Measurements from ENCODE around the gene RPTOR.
A peak's percentile ranks its signal among the peaks of the same experiment; 100 is the strongest.
"Not testable (repeated sequence)": the region's sequence is repeated elsewhere in the genome, so short reads cannot be mapped to it uniquely, and the experiment has no call there.

Gene RPTOR

DNA sequence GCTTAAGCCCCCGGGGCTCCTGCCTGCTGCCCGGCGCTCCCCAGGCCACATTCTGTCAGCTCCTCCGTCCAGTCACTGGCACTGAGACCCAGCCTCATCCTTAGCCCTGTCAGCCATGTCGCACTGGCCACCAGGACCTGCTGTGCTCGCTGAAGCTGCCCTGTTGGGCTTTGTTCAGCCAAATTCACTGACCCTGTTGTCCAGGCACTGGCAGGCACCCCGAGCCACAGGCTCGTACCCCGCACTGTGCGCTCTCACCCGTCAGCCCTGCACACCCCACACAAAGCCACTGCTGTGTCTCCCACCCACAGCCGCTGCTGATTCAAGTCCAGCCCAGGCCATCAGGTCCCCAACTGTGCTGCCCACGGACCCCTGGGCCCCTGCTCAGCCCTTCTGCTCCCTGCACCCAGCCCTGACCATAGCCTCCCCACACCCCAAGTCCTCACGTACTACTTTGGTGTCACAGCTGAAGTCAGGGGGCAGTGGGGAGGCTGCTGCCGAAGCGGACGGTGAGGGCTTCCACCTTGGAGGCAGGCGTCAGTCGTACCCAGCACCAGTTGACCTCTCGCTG, 315.5 kb downstream of the RPTOR start:
- no peak for DNase-seq (ENCODE audit: low read depth, low spot score)

DNA sequence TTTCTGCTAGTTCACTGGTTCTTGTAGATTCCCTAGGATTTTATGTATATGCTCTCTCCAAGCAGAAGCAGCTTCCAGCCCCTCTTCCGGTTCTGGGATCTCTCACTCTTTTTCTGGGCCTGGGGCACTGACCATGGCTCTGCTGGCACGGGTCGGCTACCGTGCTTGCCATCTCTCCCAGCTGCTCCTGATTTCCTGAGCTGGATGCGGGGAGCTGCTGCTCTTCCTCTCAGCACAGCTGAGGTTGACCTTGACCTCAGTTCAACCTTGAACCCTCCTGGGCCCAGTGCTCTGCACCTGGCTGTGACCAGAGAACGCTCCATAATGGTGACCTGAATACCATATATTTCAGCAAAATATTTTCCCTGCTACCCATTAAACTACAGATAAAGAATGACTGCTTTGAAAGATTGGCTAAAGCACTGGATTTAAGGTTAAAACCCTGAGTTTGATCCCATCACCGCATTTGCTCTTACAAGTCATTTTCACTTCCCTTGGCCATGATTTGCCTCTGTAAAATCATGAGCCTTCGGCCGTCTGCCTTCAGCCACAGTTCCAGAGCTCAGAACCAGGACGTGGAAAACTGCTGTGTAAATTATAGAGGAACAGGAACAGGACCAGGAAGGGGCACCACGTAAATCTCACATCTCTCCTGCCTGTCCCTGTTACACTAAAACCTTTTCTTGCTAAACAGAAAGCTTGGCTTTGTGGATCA, 316.2 kb downstream of the RPTOR start:
- no peak for DNase-seq (ENCODE audit: low read depth, low spot score)

DNA sequence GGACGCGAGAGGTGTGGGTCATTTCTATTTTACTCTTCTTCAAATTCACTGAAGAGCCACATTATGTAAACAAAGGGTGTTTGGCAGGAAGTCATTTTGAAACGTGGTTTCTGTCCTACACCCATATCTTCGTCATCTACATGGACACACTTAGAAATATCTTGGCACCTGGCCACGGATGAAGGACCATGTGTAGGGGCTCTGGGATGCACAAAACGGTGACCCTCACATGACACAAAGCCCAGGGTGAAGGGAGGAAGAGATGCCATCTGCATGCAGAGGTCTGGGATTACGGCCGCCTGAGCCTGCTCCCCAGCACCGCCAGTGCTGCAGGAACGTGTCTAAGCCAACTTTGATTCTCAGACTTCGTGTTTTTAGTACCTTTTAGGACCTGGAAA, 316.8 kb downstream of the RPTOR start:
- DNase-seq (ENCODE audit: low read depth, low spot score), result no peak

DNA sequence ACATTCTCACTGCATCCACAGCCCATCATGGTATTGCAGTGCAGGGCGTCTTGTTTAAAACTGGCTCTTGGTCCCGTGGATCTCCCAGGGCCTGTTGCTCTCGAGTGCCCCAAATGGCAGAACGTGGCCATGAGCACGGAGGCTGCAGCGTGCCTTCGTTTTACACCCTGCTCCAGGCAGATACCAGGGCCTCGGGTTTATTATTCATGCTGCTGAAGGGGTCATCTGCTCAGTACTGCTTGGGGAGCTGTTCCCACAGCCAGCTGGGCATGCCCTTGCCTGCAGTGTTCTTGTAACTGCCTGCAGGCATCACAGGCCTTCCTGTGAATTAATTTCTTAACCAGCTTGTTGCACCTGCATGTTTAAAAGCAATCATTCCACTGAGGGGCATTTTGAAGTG, 317.3 kb downstream of the RPTOR start:
- DNase-seq (ENCODE audit: low read depth, low spot score), result peak; percentile 75

DNA sequence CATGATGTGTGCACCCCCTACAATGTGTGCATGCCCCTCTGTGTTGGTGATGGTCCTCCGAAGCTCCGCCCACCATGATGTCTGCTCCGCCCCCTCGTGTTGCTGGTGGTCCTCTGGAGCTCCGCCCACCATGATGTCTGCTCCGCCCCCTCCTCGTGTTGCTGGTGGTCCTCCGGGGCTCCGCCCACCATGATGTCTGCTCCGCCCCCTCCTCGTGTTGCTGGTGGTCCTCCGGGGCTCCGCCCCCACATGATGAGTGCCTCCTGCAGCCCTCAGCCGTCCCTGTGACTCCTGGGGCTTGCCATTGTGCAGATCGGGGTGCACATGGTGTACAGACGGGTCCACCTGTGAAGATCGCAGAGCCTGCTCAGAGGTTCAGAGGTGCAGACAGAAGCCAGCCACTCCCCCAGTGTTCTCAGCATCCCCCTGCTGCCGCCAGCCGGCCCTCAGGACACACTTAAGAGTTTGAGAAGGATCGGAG, 317.9 kb downstream of the RPTOR start:
- peak; percentile 37 for DNase-seq (ENCODE audit: low read depth, low spot score)

DNA sequence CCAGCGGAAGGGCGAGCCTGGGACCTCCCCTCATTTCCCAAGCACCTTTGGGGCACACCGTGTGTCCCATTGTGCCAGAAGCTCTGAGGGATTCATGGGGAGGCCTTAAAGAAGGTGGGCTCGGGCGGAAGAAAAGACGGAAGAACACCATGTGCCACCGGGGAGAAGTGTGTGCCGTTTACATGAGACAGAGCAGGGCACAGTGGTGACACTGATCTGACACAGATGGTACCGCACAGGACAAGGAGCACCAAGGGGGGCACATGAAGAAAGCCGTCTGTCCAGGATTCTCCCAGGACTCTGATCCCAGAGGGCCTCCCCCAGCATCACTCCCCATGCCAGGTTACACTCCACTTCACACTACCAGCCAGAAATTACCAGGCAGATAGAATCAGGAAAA, 318.3 kb downstream of the RPTOR start:
- DNase-seq (ENCODE audit: low read depth, low spot score), result no peak

DNA sequence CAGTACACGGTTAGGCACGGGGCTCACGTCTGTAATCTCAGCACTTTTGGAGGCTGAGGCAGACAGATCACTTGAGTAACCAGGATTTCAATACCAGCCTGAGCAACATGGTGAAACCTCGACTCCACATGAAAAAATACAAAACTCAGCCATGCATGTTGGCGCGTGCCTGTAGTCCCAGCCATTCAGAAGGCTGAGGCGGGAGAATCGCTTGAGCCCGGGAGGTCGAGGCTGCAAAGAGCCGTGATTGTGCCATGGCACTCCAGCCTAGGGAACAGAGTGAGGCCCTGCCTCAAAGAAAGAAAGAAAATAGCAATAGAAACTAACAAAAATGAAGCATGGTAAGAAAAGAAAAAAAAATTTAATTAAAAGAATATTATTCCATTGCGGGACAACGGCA, 319.0 kb downstream of the RPTOR start:
- DNase-seq (ENCODE audit: low read depth, low spot score), result no peak

DNA sequence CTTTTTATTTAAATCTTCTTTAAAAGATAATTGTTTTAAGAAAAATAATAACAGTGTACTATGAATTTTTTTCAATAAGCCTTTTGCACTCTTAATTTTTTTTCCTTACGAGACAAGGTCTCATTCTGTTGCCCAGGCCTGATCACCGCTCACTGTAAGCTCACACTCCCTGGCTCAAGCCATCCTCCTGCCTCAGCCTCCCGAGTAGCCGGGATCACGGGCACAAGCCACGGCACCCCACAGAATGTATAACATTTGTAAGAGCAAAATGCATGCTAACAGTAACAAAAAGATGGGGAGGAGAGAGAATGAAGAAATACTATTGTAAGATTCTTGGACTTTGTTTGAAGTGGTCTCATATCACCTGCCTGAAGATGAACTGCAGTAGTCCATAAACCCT, 320.1 kb downstream of the RPTOR start:
- no peak for DNase-seq (ENCODE audit: low read depth, low spot score)

DNA sequence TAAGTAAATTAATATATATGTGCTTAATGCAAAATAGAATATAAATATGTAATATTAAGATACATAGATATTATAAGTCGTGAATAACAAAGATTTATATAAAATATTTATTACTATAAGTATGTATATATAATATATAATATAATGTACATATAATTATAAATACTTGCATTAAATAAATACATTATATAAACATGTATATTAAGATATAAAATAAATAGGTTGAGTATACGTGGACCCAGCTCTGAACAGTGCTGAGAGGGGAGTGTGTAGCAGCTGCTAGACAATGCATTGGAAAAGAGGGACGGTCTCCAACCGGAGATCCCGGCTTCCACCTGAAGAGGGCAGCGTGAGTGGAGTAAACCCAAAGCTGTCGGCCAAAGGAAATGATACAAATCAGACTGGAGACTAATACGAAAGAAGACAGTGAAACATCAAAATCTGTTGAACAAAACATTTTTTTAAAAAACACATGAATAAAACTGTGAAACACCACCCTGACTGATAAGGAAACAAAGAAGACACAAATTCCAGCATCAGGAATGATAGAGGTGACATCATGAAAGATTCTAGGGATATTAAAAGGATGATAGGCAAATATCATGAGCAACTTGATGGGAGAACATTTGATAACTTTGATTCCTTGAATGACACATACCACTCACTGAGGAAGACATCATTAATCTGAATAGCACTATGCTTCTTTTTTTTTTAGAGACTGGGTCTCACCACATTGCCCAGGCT, 321.6 kb downstream of the RPTOR start:
- DNase-seq (ENCODE audit: low read depth, low spot score), result peak; percentile 66

DNA sequence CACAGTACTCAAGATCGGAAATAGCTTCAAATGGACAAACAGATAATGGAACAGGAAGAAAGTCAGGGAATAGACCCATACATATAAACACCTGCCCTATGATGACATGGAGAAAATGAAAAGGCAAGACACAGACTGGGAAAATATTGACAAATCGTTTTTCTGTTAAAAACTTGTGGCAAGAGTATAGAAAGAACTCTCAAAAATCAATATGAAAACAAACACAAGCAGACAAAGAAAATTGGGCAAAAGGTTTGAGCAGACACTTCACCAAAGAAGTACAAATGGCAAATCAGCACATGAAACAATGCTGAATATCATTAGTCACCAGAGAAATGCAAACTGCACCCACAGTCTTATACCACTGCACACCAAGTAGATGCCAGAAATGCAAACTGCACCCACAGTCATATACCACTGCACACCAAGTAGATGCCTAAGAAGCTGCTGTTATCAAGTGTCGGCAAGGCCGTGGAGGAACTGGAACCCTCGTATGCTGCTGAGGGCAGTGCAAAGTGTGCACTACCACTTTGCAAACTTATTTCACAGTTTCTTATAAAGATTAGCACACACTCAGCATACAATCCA, 323.5 kb downstream of the RPTOR start:
- DNase-seq (ENCODE audit: low read depth, low spot score), result no peak

DNA sequence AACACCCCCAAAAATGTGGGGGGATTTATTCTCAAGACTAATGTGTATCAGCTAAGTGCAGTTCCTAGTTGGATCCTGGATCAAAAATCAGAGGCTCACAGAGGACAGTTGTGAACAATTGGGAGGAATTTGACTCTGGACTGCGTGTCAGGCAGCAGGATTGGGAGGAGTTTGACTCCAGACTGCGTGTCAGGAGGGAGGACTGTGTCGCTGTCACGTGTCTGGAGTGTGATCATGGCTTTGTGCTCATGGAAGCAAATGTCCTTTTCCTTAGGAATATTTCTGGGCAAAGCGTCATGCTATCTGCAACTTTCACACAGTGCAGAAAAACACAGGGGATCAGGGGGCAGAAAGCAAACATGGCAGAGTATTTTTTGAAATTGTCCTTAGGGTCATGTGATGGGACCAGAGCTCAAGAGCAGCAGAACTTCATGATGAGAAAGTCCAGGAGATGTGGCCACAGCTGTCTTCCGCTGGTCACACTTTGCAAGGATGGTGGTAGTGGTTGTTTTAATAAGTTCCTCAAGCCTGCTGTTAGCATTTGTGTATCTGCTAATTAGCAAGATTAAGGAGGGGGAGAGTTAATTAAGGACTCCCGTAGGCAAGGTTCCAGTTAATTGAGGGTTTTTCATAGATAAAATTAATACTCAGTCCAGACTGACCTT, 325.0 kb downstream of the RPTOR start:
- no peak for DNase-seq (ENCODE audit: low read depth, low spot score)

DNA sequence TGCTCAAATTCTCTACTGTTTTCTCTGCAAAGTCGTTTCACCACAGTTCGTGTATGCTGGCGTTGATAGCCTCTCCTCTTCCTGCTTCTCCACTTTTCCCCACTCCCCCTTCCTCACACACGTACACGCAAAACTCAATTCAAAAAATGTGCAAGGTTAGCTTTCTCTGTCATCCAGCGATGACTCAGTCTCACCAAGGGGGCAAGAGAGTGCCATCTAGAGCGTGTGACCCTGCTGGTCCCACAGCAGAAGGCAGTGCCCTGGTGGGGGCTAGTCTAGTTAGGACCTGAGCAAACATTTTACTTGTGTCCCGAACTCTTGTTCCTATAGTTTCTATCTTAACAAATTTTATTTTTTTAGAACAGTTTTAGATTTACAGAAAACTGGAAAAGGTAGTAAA, 325.8 kb downstream of the RPTOR start:
- no peak for DNase-seq (ENCODE audit: low read depth, low spot score)

DNA sequence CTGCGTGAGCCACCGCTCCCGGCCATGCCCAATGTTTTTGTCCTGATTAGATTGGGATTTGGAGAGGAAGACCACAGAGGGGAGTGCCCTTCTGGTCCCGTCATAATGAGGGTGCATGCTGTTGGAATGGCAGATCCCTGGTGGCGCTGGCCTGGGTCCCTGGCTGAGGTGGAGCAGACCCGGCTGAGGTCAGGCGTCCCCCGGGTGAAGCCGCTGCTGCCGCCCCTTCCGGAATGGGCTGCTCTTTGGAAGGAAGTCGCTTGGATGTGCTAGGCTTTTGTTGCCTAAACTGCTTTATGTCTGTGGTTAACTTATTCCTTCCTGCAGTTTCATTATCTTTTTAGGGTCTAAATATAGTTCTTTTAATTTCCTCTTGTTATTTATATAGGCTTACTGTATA, 326.7 kb downstream of the RPTOR start:
- DNase-seq (ENCODE audit: low read depth, low spot score), result no peak

DNA sequence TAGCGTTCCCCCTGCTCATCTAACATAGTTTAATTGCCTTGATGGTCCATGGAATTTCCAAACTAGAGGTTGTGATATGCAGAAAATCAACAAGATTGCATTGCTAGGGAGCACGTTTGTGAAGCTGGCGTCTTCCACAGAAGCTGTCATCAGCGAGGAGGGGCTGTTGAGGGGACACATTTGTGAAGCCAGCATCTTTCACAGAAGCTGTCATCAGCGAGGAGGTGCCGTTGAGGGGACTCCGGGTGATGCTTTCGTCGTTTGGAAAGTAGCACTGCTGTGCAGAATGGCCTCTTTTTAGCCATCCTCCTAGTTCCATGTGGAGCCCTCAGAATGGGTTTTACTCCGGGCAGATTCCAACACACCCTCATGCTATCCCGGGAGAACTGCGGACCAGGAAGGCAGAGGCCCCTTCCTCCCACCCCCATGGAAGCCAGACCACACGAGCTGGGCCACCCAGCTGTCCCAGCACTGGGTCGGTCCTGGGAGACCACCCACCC, 327.4 kb downstream of the RPTOR start:
- DNase-seq (ENCODE audit: low read depth, low spot score), result no peak

DNA sequence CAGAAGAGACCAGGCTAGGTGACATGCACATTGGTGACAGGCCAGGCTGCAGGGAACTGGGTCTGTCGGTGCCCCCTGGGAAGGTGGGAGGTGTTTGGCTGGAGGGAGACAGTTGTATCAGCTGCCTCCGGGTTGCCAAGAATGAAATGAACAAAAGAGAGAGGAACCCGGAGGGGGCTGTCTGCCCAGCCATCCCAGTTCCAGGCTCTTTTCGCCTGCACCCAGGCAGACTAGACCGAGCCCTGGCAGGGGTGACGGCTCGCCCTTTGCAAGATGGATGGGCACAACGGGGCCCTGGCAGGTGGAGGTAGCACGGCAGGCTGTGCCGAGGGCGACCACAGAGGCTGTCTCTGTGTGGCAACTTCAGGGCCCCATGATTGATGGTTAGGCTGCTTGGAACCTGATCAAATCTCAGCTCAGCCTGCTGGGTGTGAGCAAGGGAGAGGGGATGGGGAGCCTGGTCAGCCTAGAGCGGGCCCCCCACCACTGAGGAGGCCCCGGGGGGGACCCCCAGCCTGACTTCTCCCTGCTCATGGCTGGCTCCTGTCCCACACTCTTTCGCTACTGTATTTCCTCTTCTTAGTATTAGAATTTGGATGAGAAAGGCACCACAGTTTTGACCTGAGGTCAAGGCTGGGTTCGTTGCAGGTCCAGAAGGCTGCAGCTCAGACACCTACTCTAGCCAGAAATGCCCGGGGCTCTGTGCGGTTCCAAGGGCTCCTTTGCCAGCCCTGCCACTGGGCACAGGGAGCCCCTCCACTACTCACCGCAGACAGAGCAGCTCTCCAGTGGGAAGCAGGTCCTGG, 328.1 kb downstream of the RPTOR start:
- DNase-seq (ENCODE audit: low read depth, low spot score), result no peak

DNA sequence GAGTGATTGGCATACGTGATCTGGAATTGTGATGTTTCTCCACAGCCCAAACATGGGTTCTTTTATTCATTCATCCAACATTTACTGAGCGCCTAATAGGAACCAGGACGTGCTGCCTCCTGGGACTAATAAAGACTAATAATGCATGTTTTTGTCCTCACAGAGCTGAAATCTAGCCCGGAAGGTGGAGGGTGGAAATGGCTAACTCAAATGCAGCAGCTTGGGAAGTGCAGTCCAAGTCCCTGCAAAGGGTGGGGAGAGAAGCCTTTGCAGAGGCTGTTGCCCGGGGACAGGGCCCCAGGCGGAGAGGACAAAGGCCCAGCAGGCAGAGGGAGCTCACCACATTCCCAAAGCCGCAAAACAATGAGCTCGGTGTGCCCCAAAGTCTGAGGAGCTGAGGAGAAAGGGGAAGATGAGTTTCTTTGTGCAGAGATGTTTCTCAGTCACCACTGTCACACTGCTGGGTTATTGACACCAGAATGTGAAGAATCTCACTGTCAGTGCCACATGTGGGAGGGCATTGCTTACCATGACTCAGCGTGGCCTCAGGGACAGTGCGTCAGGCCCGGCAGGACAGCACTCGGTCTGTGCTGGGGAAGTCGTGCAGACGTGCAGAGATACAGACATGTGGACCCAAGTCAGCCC, 328.8 kb downstream of the RPTOR start:
- peak; percentile 79 for DNase-seq (ENCODE audit: low read depth, low spot score)

DNA sequence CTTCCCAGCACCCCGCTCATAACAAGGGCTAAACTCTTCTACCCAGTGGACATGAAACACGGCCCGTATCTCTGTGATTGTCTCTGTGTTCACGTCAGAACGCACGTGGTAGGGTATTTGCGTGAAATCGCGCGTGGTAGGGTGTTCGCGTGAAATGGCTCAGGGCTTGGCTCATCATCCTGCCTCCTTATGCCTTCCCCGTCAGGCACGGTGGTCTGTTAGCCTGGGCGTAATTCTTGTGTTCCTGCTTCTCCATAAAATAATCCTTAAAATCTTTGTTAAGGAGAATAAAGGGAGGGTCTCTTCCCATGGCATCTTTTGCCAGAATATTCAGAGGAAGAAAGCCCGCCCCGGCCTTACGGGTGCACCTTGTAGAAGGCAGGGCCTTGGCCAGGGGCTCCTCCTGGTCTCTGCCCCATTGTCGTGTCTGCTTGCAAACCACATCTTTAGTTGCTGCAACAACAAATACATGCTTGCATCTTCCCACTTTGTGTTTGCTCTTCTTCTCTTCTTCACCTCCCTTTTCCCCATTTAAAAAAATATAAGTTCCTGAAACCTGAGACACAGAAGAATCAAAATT, 330.3 kb downstream of the RPTOR start:
- DNase-seq (ENCODE audit: low read depth, low spot score), result no peak

DNA sequence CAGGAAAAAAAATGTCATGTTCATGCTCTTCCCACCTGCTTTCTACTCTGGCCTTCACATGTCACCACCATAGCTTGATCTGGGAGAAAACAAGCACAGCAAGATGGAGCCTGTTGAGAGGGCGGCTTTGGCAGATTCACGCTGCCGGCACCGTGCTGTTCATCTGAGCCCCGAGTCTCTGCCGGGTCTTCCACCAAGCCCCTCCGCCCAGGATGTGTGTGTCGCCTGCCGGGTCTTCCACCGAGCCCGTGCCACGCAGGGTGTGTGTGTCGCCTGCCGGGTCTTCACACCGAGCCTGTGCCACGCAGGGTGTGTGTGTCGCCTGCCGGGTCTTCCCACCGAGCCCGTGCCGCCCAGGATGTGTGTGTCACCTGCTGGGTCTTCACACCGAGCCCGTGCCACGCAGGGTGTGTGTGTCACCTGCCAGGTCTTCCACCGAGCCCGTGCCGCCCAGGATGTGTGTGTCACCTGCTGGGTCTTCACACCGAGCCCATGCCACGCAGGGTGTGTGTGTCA, 330.9 kb downstream of the RPTOR start:
- DNase-seq (ENCODE audit: low read depth, low spot score), result not testable (repeated sequence)

DNA sequence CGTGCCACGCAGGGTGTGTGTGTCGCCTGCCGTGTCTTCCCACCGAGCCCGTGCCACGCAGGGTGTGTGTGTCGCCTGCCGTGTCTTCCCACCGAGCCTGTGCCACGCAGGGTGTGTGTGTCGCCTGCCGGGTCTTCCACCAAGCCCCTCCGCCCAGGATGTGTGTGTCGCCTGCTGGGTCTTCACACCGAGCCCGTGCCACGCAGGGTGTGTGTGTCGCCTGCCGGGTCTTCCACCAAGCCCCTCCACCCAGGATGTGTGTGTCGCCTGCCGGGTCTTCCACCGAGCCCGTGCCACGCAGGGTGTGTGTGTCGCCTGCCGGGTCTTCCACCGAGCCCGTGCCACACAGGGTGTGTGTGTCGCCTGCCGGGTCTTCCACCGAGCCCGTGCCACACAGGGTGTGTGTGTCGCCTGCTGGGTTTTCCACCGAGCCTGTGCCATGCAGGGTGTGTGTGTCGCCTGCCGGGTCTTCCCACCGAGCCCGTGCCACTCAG, 331.9 kb downstream of the RPTOR start:
- not testable (repeated sequence) for DNase-seq (ENCODE audit: low read depth, low spot score)
